ENCODE measurements around the gene KCMF1.
"Not testable (repeated sequence)": the region's sequence is repeated elsewhere in the genome, so short reads cannot be mapped to it uniquely, and the experiment has no call there.

The KCMF1 gene

DNA sequence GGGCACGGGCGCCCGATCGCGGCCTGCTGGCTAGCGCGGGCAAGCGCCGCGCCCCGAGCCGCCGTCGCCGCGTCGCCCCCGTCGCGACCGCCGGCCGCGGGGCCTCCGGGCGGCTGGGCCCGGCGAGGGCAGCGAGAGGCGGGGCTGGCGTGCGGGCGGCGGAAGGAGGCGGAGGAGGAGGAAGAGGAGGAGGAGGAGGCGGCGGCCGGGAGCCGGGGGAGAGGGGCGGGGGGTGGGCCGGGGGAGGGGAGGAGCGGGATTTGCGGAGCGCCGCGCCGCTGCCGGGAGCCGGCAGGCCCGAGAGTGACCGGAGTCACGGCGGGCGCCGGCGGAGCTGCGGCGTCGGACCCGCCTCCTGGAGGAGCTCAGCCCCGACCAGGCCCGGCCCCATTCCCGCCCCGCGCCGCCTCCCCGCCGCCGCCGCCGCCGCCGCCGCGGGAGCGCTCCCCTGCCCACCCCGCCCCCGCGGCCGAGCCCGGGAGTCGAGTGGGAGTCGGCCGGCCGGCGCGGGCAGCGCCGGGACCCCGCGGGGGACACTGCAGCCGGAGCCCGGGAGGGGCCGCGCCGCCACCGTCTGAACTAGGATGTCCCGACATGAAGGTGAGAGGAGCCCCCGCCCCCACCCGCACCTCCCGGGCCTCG is at the start of gene KCMF1:
KCMF1 (plus strand) TSS at position 294 of the 642 bp plus-strand sequence; CDS start at position 585, 291 bp downstream.
- peak; percentile 85 for DNase-seq

DNA sequence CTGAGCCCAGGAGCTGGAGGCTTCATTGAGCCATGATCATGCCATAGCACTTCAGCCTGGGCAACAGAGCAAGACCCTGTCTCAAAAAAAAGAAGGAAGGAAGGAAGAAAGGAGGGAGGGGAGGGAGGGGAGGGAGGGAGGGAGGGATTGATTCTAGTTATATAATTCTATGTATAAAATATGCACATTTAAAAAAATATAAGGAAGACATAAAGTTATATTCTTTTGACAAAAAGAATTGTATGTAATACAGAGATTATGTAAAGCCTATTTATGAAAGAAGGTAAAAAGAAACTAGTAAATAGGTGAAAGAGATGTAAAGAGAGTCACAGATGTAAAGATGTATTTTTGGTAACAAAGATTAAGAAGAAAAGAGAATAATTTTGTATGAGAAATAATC is 48.0 kb upstream of the KCMF1 start:
- DNase-seq = no peak

DNA sequence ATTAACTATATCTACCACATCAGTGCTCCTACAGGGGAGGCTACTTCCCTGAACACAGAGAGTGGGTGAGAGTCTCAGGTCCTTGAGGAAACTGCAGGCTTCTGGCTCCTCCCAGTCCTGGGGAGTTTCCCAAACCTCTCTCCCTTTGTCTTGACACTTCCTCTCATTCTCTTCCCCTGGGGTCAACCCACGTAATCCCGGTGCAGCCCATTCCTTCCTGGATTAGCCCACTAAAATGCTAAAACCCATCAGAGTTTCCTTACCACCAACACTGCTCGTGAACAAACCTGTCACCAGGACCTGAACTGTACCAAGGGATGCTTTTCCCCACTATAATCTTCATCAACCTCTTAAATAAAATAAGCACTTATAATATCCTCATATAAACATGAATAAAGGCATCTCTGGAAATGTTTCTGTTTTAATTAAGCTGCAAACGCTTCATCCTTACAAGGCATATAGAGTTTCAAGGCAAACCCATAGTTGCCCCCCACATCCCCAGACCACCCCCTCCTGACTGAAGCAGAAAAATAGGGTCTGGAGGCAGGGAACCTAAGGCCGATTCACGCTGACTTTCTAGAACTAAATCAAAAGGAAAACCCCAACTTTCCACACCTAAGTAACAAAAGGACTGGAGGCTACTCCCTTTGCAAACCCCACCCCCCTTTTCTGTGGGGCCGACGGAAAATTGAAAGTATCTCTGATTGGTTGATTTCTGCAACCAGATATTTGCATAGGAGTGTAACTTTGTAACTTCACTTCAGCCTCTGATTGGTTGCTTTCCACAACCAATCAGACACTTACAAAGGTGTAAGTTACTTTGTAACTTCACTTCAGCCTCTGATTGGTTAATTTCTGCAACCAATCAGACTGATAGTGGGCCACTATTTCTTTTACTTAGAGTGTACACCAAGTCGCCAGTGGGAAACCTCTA is 46.5 kb upstream of the KCMF1 start:
- DNase-seq = peak; percentile 88

DNA sequence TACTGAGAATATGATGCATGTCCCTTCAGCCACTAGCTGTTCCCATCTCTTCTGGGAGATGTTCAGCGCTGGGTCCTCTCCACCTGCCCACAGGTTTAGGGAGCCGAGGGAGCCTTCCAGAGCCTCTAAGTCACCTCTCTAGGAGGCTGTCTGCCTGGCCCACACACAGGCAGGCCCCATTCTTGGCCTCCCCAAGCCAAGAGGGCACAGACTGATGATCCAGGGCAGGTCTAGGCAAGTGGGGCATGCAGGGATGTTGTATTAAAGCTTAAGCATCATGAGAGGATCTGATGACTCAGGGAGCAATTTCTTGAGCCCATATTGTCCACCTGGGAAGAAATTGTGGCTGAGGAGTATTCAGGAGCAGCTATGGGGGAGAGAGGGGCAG is 45.6 kb upstream of the KCMF1 start:
- DNase-seq = no peak

DNA sequence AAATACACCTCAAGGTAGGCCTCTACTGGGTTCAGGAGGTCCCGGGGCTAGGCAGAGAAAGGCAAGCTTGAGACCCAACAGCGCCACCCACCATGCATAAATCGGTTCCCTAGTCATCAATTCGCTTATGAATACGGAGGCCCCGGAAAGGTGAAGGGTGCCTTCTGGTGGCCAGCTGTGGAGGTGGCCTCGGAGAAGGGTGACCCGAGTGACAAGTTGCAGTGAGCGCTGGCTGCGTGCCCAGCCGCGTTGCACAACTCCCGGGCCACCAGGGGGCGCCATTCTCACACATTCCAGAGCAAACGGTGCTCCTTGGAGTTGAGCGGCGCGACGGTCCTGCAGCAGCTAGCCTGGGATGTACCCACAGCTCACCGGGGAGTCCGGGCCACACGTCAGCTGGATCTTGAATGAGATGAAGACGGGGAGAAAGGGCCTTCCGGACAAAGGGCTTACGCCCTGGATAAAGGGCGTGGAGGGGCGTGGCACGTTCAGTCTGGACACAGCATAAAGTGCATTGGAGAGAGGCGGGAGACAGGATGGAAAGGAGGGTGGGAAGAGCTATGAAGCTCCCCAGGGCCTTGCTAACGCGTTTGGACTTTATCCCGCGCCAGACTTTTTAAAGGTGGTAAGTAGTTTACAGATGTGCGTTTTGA is 45.1 kb upstream of the KCMF1 start:
- peak; percentile 99 for DNase-seq

DNA sequence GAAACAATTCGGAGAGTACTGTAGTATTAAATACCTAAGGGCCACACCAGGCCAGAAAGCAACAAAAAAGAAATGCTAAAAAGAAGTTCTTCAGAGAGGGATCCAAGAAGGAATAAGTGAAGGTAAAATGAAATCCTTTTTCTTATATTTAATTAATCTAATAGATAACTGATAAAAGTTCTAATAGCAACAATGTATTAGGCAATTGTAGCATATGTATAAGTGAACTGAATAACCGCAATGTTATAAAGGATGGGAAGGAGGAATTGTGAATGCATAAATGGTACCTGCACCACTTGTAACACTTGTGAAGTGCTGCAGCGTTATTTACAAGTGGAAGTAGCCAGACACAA is 43.7 kb upstream of the KCMF1 start:
- no peak for DNase-seq

DNA sequence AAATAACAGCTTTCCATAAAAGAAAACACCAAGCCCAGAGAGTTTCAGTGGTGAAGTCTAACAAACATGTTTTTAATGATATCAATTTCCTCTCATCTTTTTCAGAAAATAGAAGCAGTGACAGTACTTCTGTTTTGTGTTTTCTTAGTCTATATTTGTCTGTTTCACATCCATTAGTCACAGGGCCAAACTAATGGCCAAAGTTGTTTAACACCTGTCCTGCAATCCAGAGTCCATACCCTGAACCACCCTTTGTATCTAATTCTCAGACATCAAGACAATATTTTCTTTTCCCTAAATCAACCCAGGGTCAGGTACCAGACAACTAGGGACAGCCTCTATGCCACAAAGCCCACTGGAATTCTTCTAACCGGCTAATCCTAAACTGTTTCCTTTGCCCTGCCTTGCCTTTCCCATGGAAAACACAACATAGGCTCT is 39.6 kb upstream of the KCMF1 start:
- DNase-seq = no peak

DNA sequence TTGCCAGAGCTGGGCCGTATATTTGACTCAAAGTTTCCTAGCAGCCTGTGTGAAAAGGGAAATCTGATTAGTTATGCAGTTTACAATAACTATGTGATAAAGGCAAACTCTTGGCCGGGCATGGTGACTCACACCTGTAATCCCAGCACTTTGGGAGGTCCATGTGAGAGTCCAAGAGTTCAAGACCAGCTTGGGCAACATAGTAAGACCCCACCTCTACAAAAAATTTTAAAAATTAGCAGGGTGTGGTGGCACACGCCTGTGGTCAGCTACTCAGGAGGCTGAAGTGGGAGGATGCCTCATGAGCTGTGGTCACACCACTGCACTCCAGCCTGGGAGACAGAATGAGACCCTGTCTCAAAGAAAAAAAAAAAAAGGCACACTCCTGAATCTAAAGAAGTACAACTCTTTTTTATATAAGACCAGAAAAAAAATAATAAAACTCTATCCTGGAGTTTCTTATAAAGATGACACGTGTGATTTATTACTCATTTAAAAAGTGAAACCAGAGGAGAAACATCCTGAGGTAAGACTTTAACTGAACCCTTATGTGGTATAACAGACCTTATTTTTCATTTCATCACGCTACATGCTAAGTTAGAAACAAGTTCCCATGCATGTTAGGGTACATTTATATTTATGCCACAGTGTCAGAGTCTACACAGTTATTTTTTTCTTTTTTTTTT is 32.6 kb upstream of the KCMF1 start:
- peak; percentile 78 for DNase-seq

DNA sequence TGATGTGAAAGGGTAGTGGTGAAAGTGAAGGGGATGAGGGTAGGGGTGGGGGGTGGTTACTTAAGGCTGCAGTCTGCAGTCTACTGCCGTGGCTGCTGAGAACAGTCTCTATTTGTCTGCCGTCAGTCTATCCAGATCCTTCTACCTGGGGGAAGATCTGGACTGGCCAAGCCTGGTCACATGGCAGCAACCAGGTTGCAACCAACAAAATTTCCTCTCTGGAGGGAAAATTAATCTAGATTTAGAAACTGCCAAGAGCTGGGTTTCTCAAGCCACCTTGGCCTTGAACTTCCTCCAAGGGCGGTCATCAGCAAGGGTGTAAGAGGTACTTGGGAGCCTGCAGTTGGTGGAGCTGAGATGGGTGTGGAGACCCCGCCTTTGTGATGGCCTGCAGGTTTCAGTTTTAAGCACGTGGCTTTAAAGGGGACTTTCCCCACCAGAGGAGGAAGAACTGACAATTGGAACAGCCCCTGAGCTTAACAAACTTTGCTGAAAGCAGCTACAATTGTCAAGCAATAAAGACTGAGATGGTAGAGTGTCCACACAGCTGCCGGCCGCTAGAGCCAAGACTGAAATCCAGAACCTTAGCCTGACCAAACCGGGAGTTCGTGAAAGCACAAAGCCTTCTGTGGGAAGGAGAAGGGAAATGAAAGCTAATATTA is 31.4 kb upstream of the KCMF1 start:
- peak; percentile 96 for DNase-seq

DNA sequence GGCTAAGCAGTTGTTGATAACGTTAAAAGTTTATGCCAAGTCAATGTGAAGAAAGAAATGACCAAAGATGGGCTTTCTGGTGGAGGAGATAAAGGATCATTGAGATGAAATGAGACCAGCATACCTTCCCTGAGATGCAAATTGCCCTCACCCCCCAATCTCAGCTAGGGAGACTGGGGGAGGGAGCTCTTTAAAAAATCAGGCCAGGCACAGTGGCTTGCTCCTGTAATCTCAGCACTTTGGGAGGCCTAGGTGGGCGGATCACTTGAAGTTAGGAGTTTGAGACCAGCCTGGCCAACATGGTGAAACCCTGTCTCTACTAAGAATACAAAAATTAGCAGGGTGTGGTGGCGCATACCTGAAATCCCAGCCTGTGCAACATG is 30.9 kb upstream of the KCMF1 start:
- peak; percentile 54 for DNase-seq

DNA sequence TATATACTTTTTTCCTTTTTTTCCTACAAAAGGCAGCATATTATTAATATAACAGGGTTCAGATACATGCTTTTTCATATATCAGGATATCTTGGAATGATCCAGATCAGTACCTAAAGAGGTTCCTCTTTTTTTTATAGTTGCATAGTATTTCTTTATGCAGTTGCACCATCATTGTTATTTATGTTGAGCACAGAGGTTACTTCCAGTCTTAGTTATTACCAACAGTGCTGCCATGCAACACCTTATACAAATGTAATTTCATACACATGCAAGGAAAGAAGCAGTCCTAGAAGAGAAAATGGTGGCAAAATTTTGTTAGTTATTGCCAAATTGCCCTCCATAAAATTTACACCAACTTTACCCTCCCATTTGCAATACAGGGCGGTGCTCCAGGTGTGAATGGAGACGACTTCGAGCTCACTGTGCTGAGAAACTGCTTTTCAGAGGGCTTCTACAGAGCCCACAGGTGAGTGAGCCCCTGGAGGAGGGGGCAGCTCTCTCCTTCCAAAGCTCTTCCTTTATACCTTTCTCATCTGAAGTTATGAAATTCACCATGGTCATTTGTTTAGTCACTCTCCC is 30.0 kb upstream of the KCMF1 start:
- no peak for DNase-seq

DNA sequence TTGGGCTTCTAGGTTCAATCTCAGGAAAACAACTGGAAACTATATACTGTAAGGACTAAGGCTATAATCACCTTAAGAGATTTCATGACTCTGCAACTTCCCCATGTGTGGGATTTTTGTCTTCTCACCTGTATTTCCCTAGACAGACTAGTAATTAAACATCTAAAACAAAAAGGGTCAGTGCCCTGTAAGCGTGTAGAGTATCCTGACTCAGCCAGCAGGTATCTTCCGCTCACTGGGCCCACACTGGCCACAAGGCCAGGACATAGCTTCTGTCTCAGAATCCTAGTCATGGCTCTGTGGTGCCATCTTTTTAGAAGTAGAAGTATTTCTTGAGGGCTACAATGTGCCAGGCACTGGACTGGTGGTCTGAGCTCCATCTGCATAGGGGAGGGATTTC is 28.8 kb upstream of the KCMF1 start:
- DNase-seq = no peak

DNA sequence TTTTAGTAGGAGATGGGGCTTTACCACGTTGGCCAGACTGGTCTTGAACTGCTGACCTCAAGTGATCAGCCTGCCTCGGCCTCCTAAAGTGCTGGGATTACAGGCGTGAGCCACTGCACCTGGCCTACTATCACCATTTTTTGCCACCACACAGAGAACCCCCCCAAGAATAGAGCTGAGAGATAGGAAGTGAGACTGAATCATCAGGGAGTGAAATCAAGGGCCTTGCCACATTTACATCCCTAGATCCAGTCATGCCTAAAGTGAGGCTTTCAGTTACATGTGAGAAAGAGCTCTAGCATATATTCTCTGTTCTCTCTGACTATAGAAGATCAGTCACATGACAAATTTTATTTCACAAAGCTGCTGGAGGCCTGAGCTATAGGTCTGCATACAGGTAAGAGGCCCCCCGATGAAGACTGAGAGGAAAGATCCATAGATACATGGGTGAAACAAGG is 28.0 kb upstream of the KCMF1 start:
- DNase-seq = peak; percentile 38

DNA sequence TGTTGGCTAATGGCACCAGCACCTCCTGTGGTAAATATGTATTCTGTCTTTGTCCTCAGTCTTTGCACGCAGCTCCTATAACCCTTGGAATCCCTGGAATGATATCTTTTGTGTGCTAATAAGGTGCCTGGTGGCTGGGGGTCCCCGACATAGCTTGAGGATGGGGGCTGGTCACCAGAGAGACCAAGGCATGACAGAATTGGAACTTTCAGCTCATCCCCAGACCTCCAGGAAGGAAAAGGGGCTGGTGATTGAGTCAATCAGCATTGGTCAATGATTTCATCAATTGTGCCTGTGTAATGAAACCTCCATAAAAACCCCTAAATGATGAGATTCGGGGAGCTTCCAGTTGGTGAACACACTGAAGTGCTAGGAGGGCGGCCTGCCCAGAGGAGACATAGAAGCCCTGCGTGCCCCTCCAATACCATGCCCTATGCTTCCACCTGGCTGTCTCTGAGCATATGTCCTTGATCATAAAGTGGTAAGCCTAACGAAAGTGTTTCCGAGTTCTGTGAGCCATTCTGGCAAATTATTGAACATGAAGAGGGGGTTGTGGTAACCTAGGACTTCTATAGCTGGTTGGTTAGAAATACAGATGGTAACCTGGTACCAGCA is 26.6 kb upstream of the KCMF1 start:
- DNase-seq = no peak

DNA sequence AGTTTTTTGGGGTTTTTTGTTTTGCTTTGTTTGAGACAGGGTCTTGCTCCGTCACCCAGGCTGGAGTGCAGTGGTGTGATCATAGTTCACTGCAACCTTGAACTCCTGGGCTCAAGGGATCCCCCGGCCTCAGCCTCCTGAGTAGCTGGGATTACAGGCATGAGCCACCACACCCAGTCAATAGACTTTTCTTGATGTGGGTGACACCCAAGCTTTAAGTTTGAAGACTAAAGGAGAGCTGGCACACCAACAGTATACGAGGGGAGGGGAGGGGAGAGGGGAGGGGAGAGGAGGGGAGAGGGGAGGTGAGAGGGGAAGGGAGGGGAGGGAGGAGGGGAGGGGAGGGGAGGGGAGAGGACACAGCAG is 25.1 kb upstream of the KCMF1 start:
- DNase-seq = not testable (repeated sequence)

DNA sequence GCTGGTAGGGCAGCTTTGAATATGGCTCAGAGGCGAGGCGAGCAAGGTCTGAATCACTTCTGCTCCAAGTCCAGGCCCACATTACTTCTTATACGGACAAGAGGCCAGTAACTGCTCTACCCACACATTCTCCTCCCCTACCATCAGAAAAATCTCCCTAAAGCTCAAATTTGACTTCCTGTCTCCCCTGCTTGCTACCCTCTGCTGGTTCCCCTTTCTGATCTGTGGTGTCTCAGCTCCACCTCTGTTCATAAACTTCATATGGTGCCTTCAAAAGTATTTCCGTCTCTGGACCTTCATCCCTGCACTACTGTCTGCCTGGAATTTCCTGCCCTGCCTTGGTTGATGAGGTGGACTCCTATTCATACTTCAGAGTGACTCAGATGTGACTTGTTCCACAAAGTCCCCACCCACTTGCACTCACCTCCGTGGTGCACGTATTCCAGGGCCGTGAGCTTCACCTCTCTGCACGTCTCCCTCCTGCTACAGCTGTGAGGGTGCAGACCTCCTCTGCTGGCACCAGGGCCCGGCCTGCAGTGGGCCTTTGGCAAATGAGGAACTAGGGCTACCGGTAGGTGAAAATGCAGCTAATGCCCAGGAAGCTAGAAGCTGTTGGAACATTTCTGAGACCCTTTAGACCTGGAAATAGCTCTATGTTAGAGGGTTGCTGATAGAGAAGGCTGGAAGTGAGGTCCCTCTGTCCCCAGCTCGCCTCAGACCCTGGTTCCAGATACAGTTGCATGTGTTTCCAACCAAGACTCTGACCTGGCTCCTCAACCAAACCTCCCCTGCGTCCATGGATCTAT is 24.6 kb upstream of the KCMF1 start:
- DNase-seq = peak; percentile 79

DNA sequence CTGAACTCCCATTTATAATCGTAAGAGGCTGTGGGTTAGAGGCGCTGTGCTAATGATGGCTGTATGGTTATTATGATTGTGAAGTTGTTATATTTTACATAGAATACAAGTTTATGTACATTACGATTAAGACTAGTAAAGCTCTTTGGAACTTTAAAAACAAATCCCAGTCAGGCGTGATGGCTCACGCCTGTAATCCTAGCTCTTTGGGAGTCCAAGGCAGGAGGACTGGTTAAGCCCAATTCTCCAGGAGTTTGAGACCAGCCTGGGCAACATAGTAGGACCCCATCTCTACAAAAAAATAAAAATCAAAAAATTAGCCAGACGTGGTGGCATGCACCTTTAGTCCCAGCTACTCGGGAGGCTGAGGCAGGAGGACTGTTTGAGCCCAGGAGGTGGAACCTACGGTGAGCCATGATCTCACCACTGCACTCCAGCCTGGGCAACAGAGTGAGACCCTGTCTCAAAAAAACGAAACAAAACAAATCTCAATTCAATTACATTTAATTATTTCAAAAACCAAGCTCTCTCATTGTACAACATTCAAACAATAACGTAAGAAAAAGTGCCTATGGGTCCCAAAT is 23.9 kb upstream of the KCMF1 start:
- no peak for DNase-seq

DNA sequence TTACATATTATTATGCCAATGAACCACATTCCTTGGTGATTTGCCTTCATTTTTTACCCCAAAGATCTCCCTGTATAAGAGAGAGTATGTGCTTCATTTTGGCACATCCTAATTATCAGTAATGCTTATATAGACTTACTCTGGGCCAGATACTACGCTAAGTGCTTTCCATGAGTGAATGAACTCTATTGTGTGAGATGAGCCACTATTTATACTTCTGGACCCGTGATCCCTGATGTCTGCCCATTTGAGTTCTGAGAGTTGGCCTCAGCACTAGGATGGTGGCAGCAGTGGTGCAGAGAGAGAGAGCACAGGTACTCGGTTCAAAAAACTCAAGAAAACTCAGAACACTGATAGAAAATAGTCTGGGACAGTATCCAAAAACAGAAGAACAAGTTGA is 17.4 kb upstream of the KCMF1 start:
- DNase-seq = no peak

DNA sequence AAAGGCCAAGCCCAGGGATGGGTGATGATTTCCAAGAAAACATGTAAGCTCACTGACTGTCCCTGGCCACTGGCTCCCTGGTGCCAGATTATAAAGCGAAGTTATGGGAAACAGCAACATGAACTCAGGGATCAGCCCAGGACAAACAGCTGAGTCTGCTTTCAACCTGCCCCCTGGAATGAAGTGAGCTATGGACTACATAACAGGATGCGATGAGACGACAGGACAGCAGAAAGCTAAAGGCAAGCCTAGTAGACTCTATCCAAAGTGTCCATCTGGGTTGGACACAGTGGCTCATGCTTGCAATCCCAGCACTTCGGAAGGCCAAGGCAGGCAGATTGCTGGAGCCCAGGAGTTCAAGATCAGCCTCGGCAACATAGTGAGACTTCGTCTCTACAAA is 16.6 kb upstream of the KCMF1 start:
- DNase-seq = no peak
